GM21619 (cell line): ENCODE measurements around the gene INPP5A.
"Not testable (repeated sequence)": the region's sequence is repeated elsewhere in the genome, so short reads cannot be mapped to it uniquely, and the experiment has no call there.

Experiments used
- ATAC-seq: cut with Tn5 transposase; IDR thresholded peaks from one replicate; pipeline ENCODE4 v1.9.1; 2021; ENCODE audit not compliant: unreplicated experiment

Gene INPP5A

GRCh38 chr10:132559538-132559937 lies 22.0 kb downstream of the INPP5A start:
- no peak for ATAC-seq

GRCh38 chr10:132560241-132560731 lies 22.7 kb downstream of the INPP5A start:
- ATAC-seq: no peak

GRCh38 chr10:132562177-132562915 lies 24.8 kb downstream of the INPP5A start:
- ATAC-seq: no peak

GRCh38 chr10:132562916-132563456 lies 25.4 kb downstream of the INPP5A start:
- ATAC-seq: no peak

- ATAC-seq: peak; percentile 86
These were observed 26.1 kb downstream of the INPP5A start for GRCh38 chr10:132563485-132564248.

GRCh38 chr10:132564249-132564605 lies 26.6 kb downstream of the INPP5A start:
- ATAC-seq: no peak

- ATAC-seq: no peak
These were observed 27.1 kb downstream of the INPP5A start for GRCh38 chr10:132564690-132565089.

GRCh38 chr10:132565516-132566209 lies 28.1 kb downstream of the INPP5A start:
- ATAC-seq: no peak

- ATAC-seq: no peak
These were observed 29.3 kb downstream of the INPP5A start for GRCh38 chr10:132566892-132567291.

- ATAC-seq: no peak
These were observed 32.7 kb downstream of the INPP5A start for GRCh38 chr10:132570265-132570664.

- ATAC-seq: peak; percentile 32
These were observed 33.4 kb downstream of the INPP5A start for GRCh38 chr10:132570771-132571649.

- peak; percentile 68 for ATAC-seq
These were observed 34.3 kb downstream of the INPP5A start for GRCh38 chr10:132571650-132572544.

GRCh38 chr10:132572545-132572937 lies 35.0 kb downstream of the INPP5A start:
- ATAC-seq: no peak

GRCh38 chr10:132572946-132573345 lies 35.4 kb downstream of the INPP5A start:
- not testable (repeated sequence) for ATAC-seq

GRCh38 chr10:132574288-132574687 lies 36.7 kb downstream of the INPP5A start:
- ATAC-seq: no peak

- no peak for ATAC-seq
These were observed 37.3 kb downstream of the INPP5A start for GRCh38 chr10:132574783-132575319.

GRCh38 chr10:132575320-132576201 lies 38.0 kb downstream of the INPP5A start:
- ATAC-seq: peak; percentile 30
